Measurements from ENCODE around the gene DHX36. TPM values are rescaled to one million over a fixed set of nuclear protein-coding genes. Genes with fewer than 3 reads are reported as not detected.

DHX36 gene
- total RNA-seq, 6 donors from 2014 or later: 35.0 to 95.3 (median 54.2) TPM

DNA sequence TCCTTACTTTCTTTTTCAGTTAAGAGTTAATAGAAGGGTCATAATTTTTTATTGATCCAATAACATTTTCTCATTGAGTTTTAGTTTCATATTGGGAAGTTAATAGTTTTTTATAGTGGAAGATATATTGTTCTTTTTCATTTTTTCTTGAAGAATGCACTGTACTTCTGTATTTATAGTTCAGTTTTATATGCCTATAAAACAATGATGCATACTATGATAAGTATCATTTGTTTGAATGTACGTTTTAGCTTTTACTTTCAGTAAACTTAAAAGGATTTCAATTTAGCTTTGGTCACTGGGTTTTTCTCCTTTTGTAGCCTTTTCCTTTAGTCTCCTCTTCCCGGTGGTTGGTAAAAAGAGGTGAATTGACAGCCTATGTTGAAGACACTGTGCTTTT lies 98.8 kb downstream of the DHX36 start:
- no peak overlapping the region for H3K27ac ChIP-seq
- TF ChIP-seq EP300 (IDR thresholded peaks at IDR 0.05): no peak
- 78 to 83% methylated on average over 2 of the region's 2 CpGs for WGBS, 2 donors
- no peak overlapping the region for H3K4me3 ChIP-seq
- no peaks in the 10 kb centered on the region for H3K9me3 ChIP-seq
- no peak for ATAC-seq (ENCODE audit: low FRiP score in 2 of 2)
- H3K27me3 ChIP-seq: no peaks in the 10 kb centered on the region
- no peak for DNase-seq
- H3K36me3 ChIP-seq: no peaks in the 10 kb centered on the region
- peaks cover 0 to 9% (median 0%) of the 10 kb centered on the region in 4 donors for H3K4me1 ChIP-seq

DNA sequence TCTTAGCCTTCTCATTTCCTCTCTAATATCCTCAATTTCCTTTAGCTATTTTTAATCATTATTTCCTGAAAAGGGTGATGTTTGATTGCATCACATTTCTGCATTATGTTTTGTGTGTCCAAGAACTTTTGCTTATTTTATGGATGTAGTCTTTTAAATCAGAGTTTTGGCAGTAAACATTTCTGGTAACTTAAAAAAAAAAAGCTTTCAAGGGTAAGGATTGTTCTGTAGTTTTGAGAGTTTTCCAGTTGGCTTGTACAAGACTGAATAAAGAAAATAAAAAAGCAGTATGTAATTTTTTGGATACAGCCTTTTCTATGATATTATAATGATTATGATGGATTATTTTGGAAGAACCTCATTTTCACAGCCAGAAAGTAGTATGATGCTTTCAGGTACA lies 99.4 kb downstream of the DHX36 start:
- DNase-seq: no peak
- peaks cover 0 to 9% (median 0%) of the 10 kb centered on the region in 4 donors for H3K4me1 ChIP-seq
- no peaks in the 10 kb centered on the region for H3K27me3 ChIP-seq
- H3K4me3 ChIP-seq: no peak overlapping the region
- ATAC-seq (ENCODE audit: low FRiP score in 2 of 2): no peak
- peak overlapping the region in 1 of 4 donors; percentile 48 for H3K27ac ChIP-seq
- H3K9me3 ChIP-seq: no peaks in the 10 kb centered on the region
- TF ChIP-seq POLR2AphosphoS5 (IDR thresholded peaks at IDR 0.05): no peak
- TF ChIP-seq EP300 (IDR thresholded peaks at IDR 0.05): no peak
- no peaks in the 10 kb centered on the region for H3K36me3 ChIP-seq

GRCh38 chr3:154224366-154224765 lies 99.9 kb downstream of the DHX36 start:
- Histone ChIP-seq H3K27ac (peak overlapping the region in 1 of 4 donors; percentile 48), H3K4me3 (no peak overlapping the region), H3K9me3 (no peaks in the 10 kb centered on the region), H3K27me3 (no peaks in the 10 kb centered on the region), H3K36me3 (no peaks in the 10 kb centered on the region), H3K4me1 (peaks cover 0 to 9% (median 0%) of the 10 kb centered on the region in 4 donors)
- TF ChIP-seq CTCF (IDR thresholded peaks at IDR 0.05) (no peak), POLR2AphosphoS5 (IDR thresholded peaks at IDR 0.05) (no peak), POLR2A (IDR thresholded peaks at IDR 0.05) (no peak), EP300 (IDR thresholded peaks at IDR 0.05) (no peak)
- 44 to 47% methylated on average over 6 of the region's 6 CpGs for WGBS, 2 donors
- ATAC-seq (ENCODE audit: low FRiP score in 2 of 2) (no peak), DNase-seq (no peak)

DNA sequence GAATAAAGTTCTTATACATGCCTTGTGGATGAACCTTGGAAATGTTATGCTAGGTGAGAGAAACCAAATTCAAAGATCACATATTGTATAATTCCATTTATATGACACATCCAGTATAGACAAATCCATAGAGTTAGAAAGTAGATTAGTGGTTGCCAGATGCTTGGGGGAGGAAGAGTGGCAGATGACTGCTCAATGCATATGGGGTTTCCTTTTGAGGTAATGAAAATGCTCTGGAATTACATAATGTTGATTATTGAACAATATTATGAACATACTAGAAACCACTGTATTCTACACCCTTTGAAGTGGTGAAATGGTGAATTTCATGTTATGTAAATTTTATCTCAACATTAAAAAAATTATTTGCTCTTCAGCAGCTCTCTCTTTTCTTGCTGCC lies 100.8 kb downstream of the DHX36 start:
- Histone ChIP-seq H3K36me3 (peaks cover 0 to 8% (median 0%) of the 10 kb centered on the region in 4 donors), H3K4me1 (peaks cover 0 to 9% (median 0%) of the 10 kb centered on the region in 4 donors), H3K27me3 (no peaks in the 10 kb centered on the region), H3K27ac (no peak overlapping the region), H3K4me3 (no peak overlapping the region), H3K9me3 (no peaks in the 10 kb centered on the region)
- ATAC-seq (ENCODE audit: low FRiP score in 2 of 2) (no peak), DNase-seq (no peak)
- no peak for TF ChIP-seq POLR2AphosphoS5 (IDR thresholded peaks at IDR 0.05)
- no peak for TF ChIP-seq CTCF (IDR thresholded peaks at IDR 0.05)
- TF ChIP-seq EP300 (IDR thresholded peaks at IDR 0.05): no peak
- no peak for TF ChIP-seq POLR2A (IDR thresholded peaks at IDR 0.05)

Small RNA genes lying within 50 kb of the gene (small RNA-seq; reads per million reads assigned to genes)
- gene RF01210: 0 reads per million in 4 donors

Other genes starting within 250 kb of the DHX36 start
- gene ARHGEF26, start 203.1 kb downstream of the DHX36 start, total RNA-seq: 100 to 1,000 TPM in 3 of 6 donors, 10 to 100 TPM in 3; 49.3 to 110 (median 90.9) TPM
- not detected for gene GPR149, start 105.7 kb upstream of the DHX36 start, total RNA-seq